ENCODE data around the gene BMP7.
A peak's percentile ranks its signal among the peaks of the same experiment; 100 is the strongest.
"Not testable (repeated sequence)": the region's sequence is repeated elsewhere in the genome, so short reads cannot be mapped to it uniquely, and the experiment has no call there.

The BMP7 gene

DNA sequence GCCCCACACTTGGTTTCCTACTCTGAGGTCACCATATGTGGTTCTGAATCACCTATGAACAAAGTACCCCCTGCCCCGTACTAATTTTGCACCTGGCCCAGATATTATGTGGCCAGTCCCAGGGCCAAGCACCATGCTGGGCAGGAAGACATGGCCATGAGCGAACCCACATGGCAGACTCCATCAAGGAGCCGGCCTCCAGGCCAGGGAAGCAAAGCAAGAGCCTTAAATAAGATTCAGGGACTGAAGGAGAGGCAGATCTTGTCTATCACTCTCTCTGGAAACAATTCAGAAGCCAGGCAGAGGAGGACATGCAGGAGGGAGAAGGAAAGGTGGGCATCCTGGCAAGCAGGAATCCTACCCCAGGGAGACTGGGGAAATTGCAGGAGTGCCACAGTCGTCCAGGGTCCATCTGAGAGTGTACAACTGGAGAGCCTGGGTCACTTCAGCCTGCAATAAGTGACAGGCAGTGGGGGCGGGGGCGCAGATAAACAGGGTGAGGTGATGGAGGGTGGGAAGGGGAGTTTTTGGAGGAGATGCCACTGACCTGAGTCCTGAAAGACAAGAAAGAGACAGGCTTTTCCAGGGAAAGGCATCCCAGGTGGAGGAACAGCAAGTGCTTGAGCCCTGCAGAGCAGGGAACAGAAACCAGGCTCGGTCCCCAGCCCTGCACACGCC is 2.1 kb upstream of the BMP7 start:
- TF ChIP-seq CTCF (IDR thresholded peaks at IDR 0.05; ENCODE audit: extremely low read depth, insufficient read depth, missing control alignments) = no peak
- in situ Hi-C loops (cut with MboI; ENCODE audit: low pct_unique_long_range_greater_than_20kb, low sequenced_read_pairs, unreplicated experiment) = no loop called here
- DNase-seq (ENCODE audit: low spot score) = no peak

GRCh38 chr20:57267158-57267821 is 849 bp upstream of the BMP7 start:
- DNase-seq (ENCODE audit: low spot score) = no peak
- no peak for TF ChIP-seq CTCF (IDR thresholded peaks at IDR 0.05; ENCODE audit: extremely low read depth, insufficient read depth, missing control alignments)
- in situ Hi-C loops (cut with MboI; ENCODE audit: low pct_unique_long_range_greater_than_20kb, low sequenced_read_pairs, unreplicated experiment) = no loop called here

- no peak for TF ChIP-seq CTCF (IDR thresholded peaks at IDR 0.05; ENCODE audit: extremely low read depth, insufficient read depth, missing control alignments)
- in situ Hi-C loops (cut with MboI; ENCODE audit: low pct_unique_long_range_greater_than_20kb, low sequenced_read_pairs, unreplicated experiment) = no loop called here
- DNase-seq (ENCODE audit: low spot score) = no peak
Observed at GRCh38 chr20:57265997-57266290, 497 bp downstream of the BMP7 start.

DNA sequence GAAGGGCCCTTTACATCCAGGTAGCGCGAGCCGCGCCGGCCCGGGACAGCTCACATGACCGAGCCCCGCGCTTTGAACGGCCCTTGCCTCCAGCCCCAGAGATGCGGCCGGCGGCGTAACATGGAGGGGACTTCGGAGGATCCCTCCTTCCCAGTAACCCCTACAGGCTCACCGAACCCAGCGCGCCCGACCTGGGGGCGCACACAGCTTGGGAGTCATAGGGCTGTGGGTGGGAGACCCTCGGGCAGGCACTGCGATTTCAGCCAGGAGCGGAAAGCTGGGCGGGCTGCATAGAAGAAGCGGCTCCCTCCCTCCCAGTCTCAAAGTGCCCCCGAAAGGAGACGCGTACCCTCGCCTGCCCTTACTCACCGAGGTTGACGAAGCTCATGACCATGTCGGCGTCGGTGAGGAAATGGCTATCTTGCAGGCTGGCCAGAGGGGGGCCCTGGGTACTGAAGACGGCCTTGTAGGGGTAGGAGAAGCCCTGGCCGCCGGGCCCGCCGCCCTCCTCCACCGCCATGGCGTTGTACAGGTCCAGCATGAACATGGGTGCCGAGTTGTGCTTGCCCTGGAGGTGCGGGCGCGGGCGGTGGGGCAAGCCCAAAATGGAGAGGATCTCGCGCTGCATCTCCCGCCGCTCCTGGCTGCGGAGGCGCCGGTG is 975 bp downstream of the BMP7 start:
- TF ChIP-seq CTCF (IDR thresholded peaks at IDR 0.05; ENCODE audit: extremely low read depth, insufficient read depth, missing control alignments) = no peak
- peak; percentile 40 for DNase-seq (ENCODE audit: low spot score)
- in situ Hi-C loops (cut with MboI; ENCODE audit: low pct_unique_long_range_greater_than_20kb, low sequenced_read_pairs, unreplicated experiment) = no loop called here

DNA sequence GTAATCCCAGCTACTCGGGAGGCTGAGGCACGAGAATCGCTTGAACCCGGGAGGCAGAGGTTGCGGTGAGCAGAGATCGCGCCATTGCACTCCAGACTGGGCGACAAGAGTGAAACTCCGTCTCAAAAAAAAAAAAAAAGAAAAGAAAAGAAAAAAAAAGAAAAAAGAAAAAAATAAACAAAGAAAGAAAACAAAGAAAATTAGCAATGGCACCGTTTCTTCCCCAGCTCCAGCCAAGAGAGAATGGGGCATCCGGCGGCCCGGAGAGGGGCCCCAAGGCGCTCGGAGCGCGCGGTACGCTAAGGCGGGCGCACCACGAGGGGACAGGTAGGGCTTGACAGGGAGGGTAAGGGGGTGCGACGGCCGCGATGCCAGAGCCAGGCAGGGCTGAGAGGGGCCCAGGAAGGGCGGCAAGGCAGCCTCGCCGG is 1.5 kb downstream of the BMP7 start:
- DNase-seq (ENCODE audit: low spot score) = not testable (repeated sequence)

GRCh38 chr20:57263801-57264792 is 2.3 kb downstream of the BMP7 start:
- DNase-seq (ENCODE audit: low spot score) = no peak
- in situ Hi-C loops (cut with MboI; ENCODE audit: low pct_unique_long_range_greater_than_20kb, low sequenced_read_pairs, unreplicated experiment) = no loop called here
- TF ChIP-seq CTCF (IDR thresholded peaks at IDR 0.05; ENCODE audit: extremely low read depth, insufficient read depth, missing control alignments) = no peak

More for the DNA sequence above, 1.5 kb downstream of the BMP7 start:
- in situ Hi-C loops (cut with MboI; ENCODE audit: low pct_unique_long_range_greater_than_20kb, low sequenced_read_pairs, unreplicated experiment) = not testable (repeated sequence)
